HUES64 (cell line): Measurements from ENCODE around the gene LRRC8B.

Experiments used
- H3K27ac ChIP-seq: 2 replicates; pipeline ENCODE4 v1.7.0; 2013; ENCODE audit warnings: low read depth, low read length, inconsistent platforms
- H3K27me3 ChIP-seq: 2 replicates; pipeline ENCODE4 v1.6.1; 2013; ENCODE audit warnings: mild to moderate bottlenecking, low read length; ENCODE audit not compliant: insufficient read depth
- H3K36me3 ChIP-seq: 2 replicates; pipeline ENCODE4 v1.6.1; 2013; ENCODE audit warnings: mild to moderate bottlenecking, low read length; ENCODE audit not compliant: insufficient read depth
- H3K4me1 ChIP-seq: 2 replicates; pipeline ENCODE4 v1.6.1; 2013; ENCODE audit warnings: mild to moderate bottlenecking, low read length, moderate library complexity; ENCODE audit not compliant: insufficient read depth
- H3K4me3 ChIP-seq: 2 replicates; pipeline ENCODE4 v1.5.1; 2013; ENCODE audit warnings: mild to moderate bottlenecking, low read length, moderate library complexity
- H3K9ac ChIP-seq: 2 replicates; pipeline ENCODE4 v1.6.1; 2013; ENCODE audit warnings: mild to moderate bottlenecking, low read depth, low read length
- H3K9me3 ChIP-seq: 2 replicates; pipeline ENCODE4 v1.6.1; 2013; ENCODE audit warnings: low read depth, low read length; ENCODE audit not compliant: insufficient read depth
- WGBS: fragments of 150-250, 120-280 bp; methylation state at CpG from one replicate; pipeline ENCODE4 v1.1.7; 2013; ENCODE audit warnings: missing lambda C conversion rate; 5-methylcytosine and 5-hydroxymethylcytosine counted together

Gene LRRC8B

DNA sequence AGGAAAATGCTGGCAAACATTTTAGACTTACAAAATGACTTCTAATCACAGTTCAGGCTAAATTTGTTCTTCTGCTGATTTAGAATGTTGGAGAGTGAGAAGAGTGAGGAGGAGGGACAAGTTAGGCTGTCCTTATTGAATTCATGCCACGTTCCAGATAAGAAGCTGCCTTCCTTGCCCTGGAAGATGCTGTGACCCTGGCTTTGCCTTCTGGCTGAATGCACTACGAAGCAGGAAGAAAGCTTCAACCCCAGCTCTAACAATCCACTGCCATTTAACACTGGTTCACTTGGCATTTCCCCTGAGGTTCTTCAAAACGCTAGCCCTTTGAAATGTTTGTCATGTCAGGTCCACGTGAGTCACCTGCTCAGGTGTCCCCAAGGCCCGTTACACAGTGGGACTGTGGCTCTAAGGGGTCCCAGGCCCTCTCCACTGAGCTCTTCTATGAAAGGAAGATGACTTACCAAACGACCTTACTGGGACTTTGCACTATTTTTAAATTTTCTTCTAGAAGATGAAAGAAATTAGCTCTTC is 78.3 kb downstream of the LRRC8B start:
- H3K4me1 ChIP-seq, result peaks cover 23% of the 10 kb centered on the region
- no peaks in the 10 kb centered on the region for H3K27me3 ChIP-seq
- no peak overlapping the region for H3K27ac ChIP-seq
- H3K4me3 ChIP-seq, result no peak overlapping the region
- H3K9me3 ChIP-seq, result no peaks in the 10 kb centered on the region
- 90% methylated on average over 5 of the region's 6 CpGs for WGBS
- H3K36me3 ChIP-seq, result no peaks in the 10 kb centered on the region
- no peak overlapping the region for H3K9ac ChIP-seq

DNA sequence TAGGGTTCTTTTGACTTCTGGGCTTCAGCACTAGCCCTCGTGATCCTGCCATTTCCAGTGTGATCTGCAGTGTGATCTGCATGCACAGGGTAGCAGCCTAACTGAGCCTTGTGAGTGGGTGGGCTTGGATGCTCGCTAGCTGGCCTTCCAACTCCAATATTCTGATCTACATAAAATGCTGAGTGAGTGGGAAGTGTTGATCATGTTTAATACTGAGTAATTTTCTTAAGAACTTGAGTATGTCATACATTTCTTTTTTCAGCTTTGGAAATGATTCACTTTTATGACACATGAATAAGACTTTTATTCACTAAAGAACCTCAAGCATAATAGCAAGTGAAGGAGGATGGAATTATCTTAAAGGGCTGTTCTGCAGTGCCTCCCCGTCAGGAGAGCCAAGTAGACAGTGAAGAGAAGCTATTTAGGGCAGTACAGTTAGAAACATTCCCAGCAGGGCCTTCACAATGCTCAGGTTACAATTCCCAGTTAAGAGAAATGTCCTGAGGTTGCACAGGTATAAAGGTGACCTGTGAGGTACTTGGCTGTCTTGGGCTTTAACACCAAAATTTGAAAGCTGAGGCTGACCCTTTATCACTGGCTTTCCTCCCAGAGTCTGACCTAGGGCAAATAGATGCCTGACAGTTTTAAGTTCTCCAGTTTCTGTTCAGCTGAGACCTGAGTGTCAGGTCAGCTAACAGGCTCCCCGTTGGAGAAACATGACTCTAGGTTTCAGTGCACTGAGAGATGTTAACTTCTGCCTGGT is 79.2 kb downstream of the LRRC8B start:
- Histone ChIP-seq H3K36me3 (no peaks in the 10 kb centered on the region), H3K27me3 (no peaks in the 10 kb centered on the region), H3K9ac (no peak overlapping the region), H3K4me3 (no peak overlapping the region), H3K4me1 (peaks cover 14% of the 10 kb centered on the region), H3K27ac (no peak overlapping the region), H3K9me3 (no peaks in the 10 kb centered on the region)
- 66% methylated on average over 3 of the region's 4 CpGs for WGBS

DNA sequence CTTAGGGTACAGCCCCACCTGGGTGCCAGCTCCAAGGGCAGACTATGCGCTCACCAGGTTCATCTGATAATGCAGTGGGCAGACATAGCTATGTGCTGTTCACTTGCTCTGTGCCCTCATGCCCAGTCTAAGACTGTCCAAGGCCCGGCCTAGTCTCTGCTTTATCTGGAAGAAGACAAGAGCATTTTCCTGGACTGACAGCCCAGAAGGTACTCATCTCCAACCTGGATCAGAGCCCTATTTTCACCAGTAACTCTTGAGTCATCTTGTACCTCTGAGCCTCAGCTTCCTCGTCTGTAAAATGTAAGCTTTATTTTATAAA is 79.7 kb downstream of the LRRC8B start:
- Histone ChIP-seq H3K9ac (no peak overlapping the region), H3K27me3 (no peaks in the 10 kb centered on the region), H3K36me3 (no peaks in the 10 kb centered on the region), H3K4me3 (no peak overlapping the region), H3K27ac (no peak overlapping the region), H3K9me3 (no peaks in the 10 kb centered on the region), H3K4me1 (peaks cover 10% of the 10 kb centered on the region; the same call in 1 of the 2 replicates)
- WGBS, result 97% methylated on average over 3 of the region's 3 CpGs

DNA sequence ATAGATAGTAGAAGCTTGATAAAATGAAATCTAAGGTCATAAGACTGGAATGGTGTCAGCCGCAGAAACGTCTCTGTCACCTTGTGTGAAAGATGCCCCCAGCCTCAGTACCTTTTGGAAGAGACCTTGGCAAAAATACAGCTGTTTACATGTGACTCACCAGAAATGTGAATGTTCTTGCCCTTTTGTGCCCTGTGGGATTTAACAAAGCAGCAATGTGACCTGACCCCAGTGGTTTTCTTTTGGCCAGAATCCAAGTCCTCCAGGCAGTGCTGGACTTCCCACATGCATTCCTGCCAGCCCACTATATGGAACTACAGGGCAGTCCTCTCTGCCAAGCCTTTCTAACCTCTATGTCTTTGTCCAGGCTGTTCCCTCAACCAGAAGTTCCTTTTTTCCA is 81.1 kb downstream of the LRRC8B start:
- H3K27ac ChIP-seq, result no peak overlapping the region
- H3K9ac ChIP-seq, result no peak overlapping the region
- no peaks in the 10 kb centered on the region for H3K4me1 ChIP-seq
- WGBS, result 72% methylated on average over 2 of the region's 2 CpGs
- no peaks in the 10 kb centered on the region for H3K9me3 ChIP-seq
- H3K27me3 ChIP-seq, result no peaks in the 10 kb centered on the region
- no peaks in the 10 kb centered on the region for H3K36me3 ChIP-seq
- H3K4me3 ChIP-seq, result no peak overlapping the region

DNA sequence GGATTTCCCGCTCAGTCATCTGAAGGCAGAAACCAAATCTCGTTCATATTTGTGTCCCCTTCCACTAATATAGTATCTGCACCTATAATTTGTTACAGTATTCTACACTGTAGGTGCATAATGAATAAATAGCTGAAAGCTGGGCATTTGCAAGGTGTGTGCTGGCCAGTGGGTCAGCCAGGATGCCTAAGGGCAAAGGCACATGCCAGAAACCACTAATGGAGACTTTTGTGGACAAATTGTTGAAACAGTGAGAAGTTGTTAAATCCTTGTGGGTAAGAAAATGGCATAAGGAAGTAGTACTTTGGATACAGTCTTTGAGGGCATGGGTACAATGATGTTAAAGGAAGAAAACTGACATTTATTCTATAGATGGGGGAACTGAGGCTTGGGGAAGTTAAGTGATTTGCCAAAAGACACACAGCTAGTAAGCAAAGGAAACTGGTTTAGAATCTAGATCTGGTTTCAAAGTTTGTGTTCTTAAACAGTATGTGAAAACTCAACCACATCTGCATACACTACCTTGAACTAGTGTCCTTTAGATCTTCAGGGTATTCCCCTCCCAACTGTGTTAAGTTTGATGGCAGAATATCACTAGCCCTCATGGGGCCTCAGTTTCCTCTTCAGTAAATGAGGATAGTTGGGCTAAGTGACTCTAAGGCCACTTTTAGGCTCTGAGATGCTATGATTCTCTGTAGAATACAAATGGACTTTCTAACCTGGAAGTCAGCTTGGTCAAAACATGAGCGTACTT is 81.8 kb downstream of the LRRC8B start:
- no peaks in the 10 kb centered on the region for H3K36me3 ChIP-seq
- WGBS, result 100% methylated on average over 1 of the region's 3 CpGs
- H3K9ac ChIP-seq, result no peak overlapping the region
- H3K4me1 ChIP-seq, result no peaks in the 10 kb centered on the region
- H3K4me3 ChIP-seq, result no peak overlapping the region
- H3K27me3 ChIP-seq, result no peaks in the 10 kb centered on the region
- H3K9me3 ChIP-seq, result no peaks in the 10 kb centered on the region
- H3K27ac ChIP-seq, result no peak overlapping the region

DNA sequence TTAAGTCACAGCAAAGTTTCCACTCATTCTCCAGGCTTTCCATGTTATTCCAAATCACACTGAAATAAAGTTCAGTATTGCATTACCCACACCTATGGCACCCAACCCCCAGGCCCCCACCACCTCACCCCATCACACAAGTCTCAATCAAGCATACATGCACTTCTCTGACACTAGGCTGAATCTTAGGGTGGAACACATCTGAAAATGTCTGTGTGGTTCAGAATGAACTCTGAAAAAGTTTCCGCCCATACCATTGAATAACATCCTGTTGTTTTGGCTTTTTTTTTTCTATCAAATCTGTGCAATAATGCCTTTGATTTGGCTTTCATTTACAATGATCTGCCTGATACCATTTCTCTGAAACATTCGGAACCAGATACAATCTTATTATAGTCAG is 82.5 kb downstream of the LRRC8B start:
- H3K4me3 ChIP-seq, result no peak overlapping the region
- H3K9me3 ChIP-seq, result no peaks in the 10 kb centered on the region
- H3K27me3 ChIP-seq, result no peaks in the 10 kb centered on the region
- H3K4me1 ChIP-seq, result no peaks in the 10 kb centered on the region
- H3K27ac ChIP-seq, result no peak overlapping the region
- no peaks in the 10 kb centered on the region for H3K36me3 ChIP-seq
- H3K9ac ChIP-seq, result no peak overlapping the region
- 88% methylated on average over 2 of the region's 2 CpGs for WGBS

DNA sequence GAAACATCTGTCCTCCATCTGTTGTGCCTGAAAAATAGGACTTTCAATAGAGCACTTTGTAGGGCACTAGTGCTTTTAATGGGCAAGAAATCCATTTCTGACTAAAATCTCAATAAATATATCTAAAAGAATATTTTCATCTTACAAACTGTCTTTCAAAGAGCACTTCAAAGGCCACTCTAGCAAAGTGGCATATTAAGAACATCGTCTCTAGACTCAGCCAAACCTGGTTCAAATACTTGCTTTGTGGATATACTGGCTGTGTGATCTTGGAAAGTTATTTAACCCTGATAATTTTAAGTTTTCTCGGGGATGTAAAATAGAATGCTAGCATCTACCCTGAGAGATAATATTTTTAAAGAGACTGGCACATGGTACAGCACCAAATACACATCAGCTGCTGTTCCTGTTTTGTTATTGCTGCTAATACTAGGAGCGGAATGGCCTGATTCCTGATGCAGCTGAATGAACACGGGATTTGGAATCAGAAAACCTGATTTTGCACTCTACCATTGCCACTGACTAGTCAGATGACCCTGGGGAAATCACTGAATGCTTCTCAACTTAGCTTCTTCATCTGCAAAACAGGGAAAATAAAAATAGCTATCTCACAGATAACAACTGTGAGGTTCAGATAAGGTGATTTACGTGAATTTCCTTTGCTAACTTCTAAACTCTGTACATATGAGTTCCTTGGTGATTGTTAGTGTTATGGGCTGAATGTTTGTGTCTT is 83.1 kb downstream of the LRRC8B start:
- Histone ChIP-seq H3K4me1 (no peaks in the 10 kb centered on the region), H3K9ac (no peak overlapping the region), H3K4me3 (no peak overlapping the region), H3K27ac (no peak overlapping the region), H3K36me3 (no peaks in the 10 kb centered on the region), H3K9me3 (no peaks in the 10 kb centered on the region), H3K27me3 (no peaks in the 10 kb centered on the region)
- 98% methylated on average over 5 of the region's 5 CpGs for WGBS

DNA sequence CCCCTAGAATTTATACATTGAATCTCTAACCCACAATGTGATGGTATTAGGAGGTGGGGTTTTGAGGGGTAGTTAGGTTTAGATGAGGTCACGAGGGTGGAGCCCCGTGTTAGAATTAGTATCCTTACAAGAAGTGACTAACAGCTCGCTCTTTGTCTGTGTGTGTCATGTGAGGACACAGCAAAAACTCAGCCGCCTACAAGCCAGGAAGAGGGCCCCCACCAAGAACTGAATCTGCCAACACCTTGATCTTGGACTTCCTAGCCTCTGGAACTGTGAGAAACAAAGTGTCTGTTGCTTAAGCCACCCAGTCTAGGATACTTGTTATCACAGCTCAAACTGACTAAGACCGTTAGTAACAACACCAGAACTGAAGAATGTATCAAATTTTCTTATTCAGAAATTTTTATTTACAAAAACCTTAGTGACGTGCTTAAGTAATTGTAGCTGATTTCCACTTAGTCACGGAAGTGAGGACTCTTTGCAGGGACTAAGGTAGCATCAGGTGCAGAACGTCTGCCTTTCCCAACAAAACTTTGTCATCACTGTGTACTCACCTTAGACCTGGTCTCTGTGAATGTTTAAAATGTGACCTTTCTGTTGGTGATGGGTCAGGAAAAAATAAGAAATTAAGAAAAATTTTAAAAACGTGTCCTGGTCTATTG is 83.8 kb downstream of the LRRC8B start:
- H3K27me3 ChIP-seq, result no peaks in the 10 kb centered on the region
- 89% methylated on average over 9 of the region's 9 CpGs for WGBS
- H3K27ac ChIP-seq, result no peak overlapping the region
- no peaks in the 10 kb centered on the region for H3K9me3 ChIP-seq
- H3K4me1 ChIP-seq, result no peaks in the 10 kb centered on the region
- no peak overlapping the region for H3K9ac ChIP-seq
- no peaks in the 10 kb centered on the region for H3K36me3 ChIP-seq
- no peak overlapping the region for H3K4me3 ChIP-seq

DNA sequence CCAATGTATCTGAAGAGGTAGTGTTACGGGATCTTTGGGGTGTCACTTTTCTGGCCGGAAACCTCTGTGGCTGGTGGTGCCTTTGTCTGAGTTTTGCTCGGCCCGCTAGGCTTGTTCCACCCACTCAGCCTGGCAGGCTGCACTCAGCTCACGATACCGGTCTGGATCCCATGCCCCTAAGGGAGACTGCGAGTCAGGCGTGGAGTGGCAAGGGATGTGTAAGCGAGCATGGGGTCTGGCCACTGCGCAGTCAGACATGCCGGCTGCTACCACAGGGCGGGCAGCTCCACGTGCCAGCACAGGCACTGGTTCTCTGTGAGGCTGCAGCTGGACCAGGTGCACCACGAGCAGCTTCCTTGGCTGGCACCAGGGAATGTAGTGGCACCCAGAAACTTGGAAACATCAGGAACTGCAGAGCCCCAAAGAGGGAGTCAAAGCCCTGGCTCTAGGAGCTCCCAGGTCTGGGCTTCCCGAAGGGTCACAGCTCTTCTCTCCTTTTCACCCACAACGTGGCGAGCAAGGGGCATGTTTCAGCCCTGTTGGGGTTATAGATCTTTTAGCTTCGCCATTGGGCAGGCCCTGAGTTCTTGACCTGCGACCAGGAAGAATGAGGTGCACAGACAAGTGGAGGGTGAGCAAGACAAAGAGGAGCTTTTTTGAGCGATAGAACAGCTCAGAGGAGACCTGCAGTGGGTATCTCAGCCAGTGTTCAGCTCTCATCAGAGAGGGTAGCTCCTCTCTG is 84.5 kb downstream of the LRRC8B start:
- Histone ChIP-seq H3K9ac (no peak overlapping the region), H3K4me1 (no peaks in the 10 kb centered on the region), H3K4me3 (no peak overlapping the region), H3K36me3 (no peaks in the 10 kb centered on the region), H3K9me3 (no peaks in the 10 kb centered on the region), H3K27me3 (no peaks in the 10 kb centered on the region), H3K27ac (no peak overlapping the region)
- 96% methylated on average over 20 of the region's 20 CpGs for WGBS

DNA sequence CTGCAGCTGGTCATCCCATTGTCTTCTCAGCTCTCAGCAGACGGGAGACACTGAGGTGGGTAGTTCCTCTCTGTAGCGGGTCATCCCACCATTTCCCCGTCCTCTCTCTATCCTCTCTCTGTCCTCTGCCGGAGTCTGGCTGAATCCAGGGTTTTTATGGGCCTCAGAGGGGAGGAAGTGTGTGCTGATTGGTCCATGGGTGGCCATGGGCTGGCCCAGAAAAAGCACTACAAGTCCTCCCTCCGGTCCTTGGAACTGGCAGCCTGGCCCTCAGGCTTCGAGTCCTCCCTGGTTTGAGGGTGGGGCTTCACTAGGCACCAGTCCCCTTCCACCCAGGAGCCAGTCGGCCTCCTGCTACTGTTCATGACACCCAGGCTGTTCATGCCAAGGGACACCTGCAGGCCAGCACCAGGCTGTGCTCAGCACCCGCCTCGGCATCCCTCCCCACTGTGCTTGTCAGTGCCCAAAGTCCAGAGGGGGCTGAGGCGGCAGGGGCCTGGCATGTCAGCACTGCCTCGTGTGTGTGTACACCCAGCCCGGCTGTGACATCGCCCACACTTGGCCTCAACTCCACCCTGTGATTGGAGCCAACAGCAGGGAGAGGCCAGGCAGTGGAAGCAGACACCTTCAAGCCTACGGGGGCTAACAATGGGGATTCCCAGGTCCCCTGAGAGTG is 85.3 kb downstream of the LRRC8B start:
- H3K27ac ChIP-seq, result no peak overlapping the region
- 91% methylated on average over 13 of the region's 14 CpGs for whole genome bisulfite sequencing
- no peak overlapping the region for H3K4me3 ChIP-seq

More for the DNA sequence above, 85.3 kb downstream of the LRRC8B start:
- Histone ChIP-seq H3K9me3 (no peaks in the 10 kb centered on the region), H3K4me1 (no peaks in the 10 kb centered on the region), H3K36me3 (no peaks in the 10 kb centered on the region), H3K9ac (no peak overlapping the region), H3K27me3 (no peaks in the 10 kb centered on the region)
